Transverse colon (tissue), 4 donors: ENCODE measurements around the gene ATP5PD. TPM values are rescaled to one million over a fixed set of nuclear protein-coding genes. Genes with fewer than 3 reads are reported as not detected.
"Not testable (repeated sequence)": the region's sequence is repeated elsewhere in the genome, so short reads cannot be mapped to it uniquely, and the experiment has no call there.

Experiments
- DNase-seq: peaks from one replicate; pipeline ENCODE4 v3.0.0-alpha.2; 2019
- H3K27ac ChIP-seq, 4 donors: fragments of 200-600 bp; sonication (generic); 2 replicates each; pipeline ENCODE4 v1.5.1; 2016 to 2018; ENCODE audit warnings: inconsistent platforms in 4 of 4
- H3K27me3 ChIP-seq: fragments of 200-600 bp; sonication (generic); 2 replicates; pipeline ENCODE4 v1.5.1; 2017; ENCODE audit warnings: inconsistent platforms
- H3K36me3 ChIP-seq, 4 donors: fragments of 200-600 bp; sonication (generic); 2 replicates each; pipeline ENCODE4 v1.5.1; 2017 to 2019; ENCODE audit warnings: inconsistent platforms in 4 of 4
- H3K4me1 ChIP-seq, 4 donors: fragments of 200-600 bp; sonication (generic); 2 replicates each; pipeline ENCODE4 v1.5.1; 2017 to 2020; ENCODE audit warnings: inconsistent platforms in 4 of 4
- H3K4me3 ChIP-seq, 4 donors: fragments of 200-600 bp; sonication (generic); 1 replicate in 1 of 4; 2 replicates in 3 of 4; pipeline versions ENCODE4 v1.5.1 to v1.6.1; 2017 to 2019; ENCODE audit warnings: inconsistent platforms in 4 of 4
- H3K9me3 ChIP-seq, 2 donors: fragments of 200-600 bp; sonication (generic); 2 replicates each; pipeline ENCODE4 v1.5.1; 2017 to 2019; ENCODE audit warnings: inconsistent platforms in 2 of 2
- EP300 ChIP-seq: sonication (generic); formaldehyde crosslinking; IDR thresholded peaks from one replicate; pipeline ENCODE4 v1.6.1; 2017; ENCODE audit warnings: antibody characterized with exemption, low read depth
- POLR2A ChIP-seq: fragments of 450-650 bp; IDR thresholded peaks from one replicate; pipeline ENCODE4 v1.6.1; 2016; ENCODE audit warnings: antibody characterized with exemption, mild to moderate bottlenecking, moderate library complexity
- POLR2AphosphoS5 ChIP-seq, 3 donors: sonication (generic); formaldehyde crosslinking; IDR thresholded peaks; one replicate each; pipeline ENCODE4 v1.6.1; 2016; ENCODE audit warnings: antibody characterized with exemption in 3 of 3
- WGBS, 2 donors: methylation state at CpG; one replicate each; pipeline ENCODE4 v1.1.5; 2018; ENCODE audit warnings: low coverage in 1 of 2; 5-methylcytosine and 5-hydroxymethylcytosine counted together
- in situ Hi-C, 4 donors: fragments of 200-750 bp; cut with MboI; loops; one replicate each; pipeline versions ENCODE4 v1.15.0 to v1.15.1; 2017; ENCODE audit warnings: low sequenced_read_pairs in 3 of 4, low pct_ligation_motif_present in 1 of 4, low pct_unique_long_range_greater_than_20kb in 1 of 4
- intact Hi-C: fragments of 100-400 bp; cut with DNase I; formaldehyde crosslinking; loops from one replicate; pipeline ENCODE4 v1.15.1; 2023; ENCODE audit warnings: low total_unique reads
- total RNA-seq, 4 donors: library from RNA; depleted of rRNA; stranded (reverse); fragments of >200 nt; gene quantifications; one replicate each; pipeline ENCODE4 v1.1.0, GENCODE V29; 2016
- TF ChIP-seq, protein P1 (sequence below), 5 experiments: fragments of 200-600 bp in 3 of 5; fragments of 450-650 bp in 2 of 5; sonication (generic) in 3 of 5; IDR thresholded peaks; 1 replicate in 2 of 5; 2 replicates in 3 of 5; pipeline ENCODE4 v1.5.1; 2016 to 2017; ENCODE audit warnings: antibody characterized with exemption in 5 of 5, inconsistent platforms in 3 of 5, mild to moderate bottlenecking in 2 of 5, moderate library complexity in 1 of 5

Gene ATP5PD
- total RNA-seq, 4 donors from 2014 or later, result 75.2 to 373 (median 245) TPM

GRCh38 chr17:75010683-75011400 lies 35.9 kb downstream of the ATP5PD start:
- Histone ChIP-seq H3K4me1 (peaks cover 21 to 42% (median 26%) of the 10 kb centered on the region in 4 donors), H3K9me3 (no peaks in the 10 kb centered on the region), H3K36me3 (no peaks in the 10 kb centered on the region), H3K27ac (peak overlapping the region; percentile 88 to 96 (median 94)), H3K4me3 (no peak overlapping the region), H3K27me3 (no peaks in the 10 kb centered on the region)
- in situ Hi-C loops (no loop called here), intact Hi-C loops (loop anchor here (10.0 kb wide), 1 partner anchor 46 kb away; no protein-coding TSS in a partner anchor)
- peak; percentile 56 for DNase-seq
- TF ChIP-seq POLR2AphosphoS5 (IDR thresholded peaks at IDR 0.05), result peak; percentile 55 to 64 (median 57)
- TF ChIP-seq, protein P1, sequence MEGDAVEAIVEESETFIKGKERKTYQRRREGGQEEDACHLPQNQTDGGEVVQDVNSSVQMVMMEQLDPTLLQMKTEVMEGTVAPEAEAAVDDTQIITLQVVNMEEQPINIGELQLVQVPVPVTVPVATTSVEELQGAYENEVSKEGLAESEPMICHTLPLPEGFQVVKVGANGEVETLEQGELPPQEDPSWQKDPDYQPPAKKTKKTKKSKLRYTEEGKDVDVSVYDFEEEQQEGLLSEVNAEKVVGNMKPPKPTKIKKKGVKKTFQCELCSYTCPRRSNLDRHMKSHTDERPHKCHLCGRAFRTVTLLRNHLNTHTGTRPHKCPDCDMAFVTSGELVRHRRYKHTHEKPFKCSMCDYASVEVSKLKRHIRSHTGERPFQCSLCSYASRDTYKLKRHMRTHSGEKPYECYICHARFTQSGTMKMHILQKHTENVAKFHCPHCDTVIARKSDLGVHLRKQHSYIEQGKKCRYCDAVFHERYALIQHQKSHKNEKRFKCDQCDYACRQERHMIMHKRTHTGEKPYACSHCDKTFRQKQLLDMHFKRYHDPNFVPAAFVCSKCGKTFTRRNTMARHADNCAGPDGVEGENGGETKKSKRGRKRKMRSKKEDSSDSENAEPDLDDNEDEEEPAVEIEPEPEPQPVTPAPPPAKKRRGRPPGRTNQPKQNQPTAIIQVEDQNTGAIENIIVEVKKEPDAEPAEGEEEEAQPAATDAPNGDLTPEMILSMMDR (IDR thresholded peaks at IDR 0.05), result no peak
- WGBS, 2 donors, result 39 to 59% methylated on average over 2 to 8 of the region's 8 CpGs

- 17 to 20% methylated on average over 2 of the region's 2 CpGs for WGBS, 2 donors
- H3K36me3 ChIP-seq, result no peaks in the 10 kb centered on the region
- H3K4me3 ChIP-seq, result no peak overlapping the region
- in situ Hi-C loops (no loop called here), intact Hi-C loops (no loop called here)
- no peaks in the 10 kb centered on the region for H3K9me3 ChIP-seq
- H3K27ac ChIP-seq, result peak overlapping the region; percentile 37 to 91 (median 70)
- peaks cover 21 to 42% (median 26%) of the 10 kb centered on the region in 4 donors for H3K4me1 ChIP-seq
- peak; percentile 49 for DNase-seq
- H3K27me3 ChIP-seq, result no peaks in the 10 kb centered on the region
- TF ChIP-seq EP300 (no peak), POLR2A (no peak), POLR2AphosphoS5 (IDR thresholded peaks at IDR 0.05) (no peak)
- TF ChIP-seq, protein P1 (IDR thresholded peaks at IDR 0.05), result no peak
Observed at GRCh38 chr17:75009139-75009724, 37.5 kb downstream of the ATP5PD start.

- 57 to 100% methylated on average over 1 to 6 of the region's 6 CpGs for WGBS, 2 donors
- Histone ChIP-seq H3K9me3 (no peaks in the 10 kb centered on the region), H3K27me3 (no peaks in the 10 kb centered on the region), H3K27ac (no peak overlapping the region), H3K4me3 (no peak overlapping the region), H3K4me1 (peaks cover 16 to 36% (median 21%) of the 10 kb centered on the region in 4 donors), H3K36me3 (no peaks in the 10 kb centered on the region)
- intact Hi-C loops, result no loop called here
- TF ChIP-seq EP300 (no peak), POLR2A (no peak), POLR2AphosphoS5 (IDR thresholded peaks at IDR 0.05) (no peak)
- TF ChIP-seq, protein P1 (IDR thresholded peaks at IDR 0.05), result no peak
- in situ Hi-C loops, result no loop called here
- DNase-seq, result no peak
Observed at GRCh38 chr17:75008373-75008772, 38.4 kb downstream of the ATP5PD start.

- no peaks in the 10 kb centered on the region for H3K9me3 ChIP-seq
- H3K4me1 ChIP-seq, result peaks cover 10 to 26% (median 11%) of the 10 kb centered on the region in 4 donors
- TF ChIP-seq POLR2AphosphoS5 (IDR thresholded peaks at IDR 0.05) (no peak), POLR2A (no peak), EP300 (no peak)
- TF ChIP-seq, protein P1 (IDR thresholded peaks at IDR 0.05), result peak in 1 of 5 experiments; percentile 8
- no peak overlapping the region for H3K27ac ChIP-seq
- H3K4me3 ChIP-seq, result no peak overlapping the region
- no peak for DNase-seq
- H3K36me3 ChIP-seq, result no peaks in the 10 kb centered on the region
- in situ Hi-C loops, result no loop called here
- no peaks in the 10 kb centered on the region for H3K27me3 ChIP-seq
- intact Hi-C loops, result no loop called here
- 92 to 100% methylated on average over 1 to 5 of the region's 5 CpGs for WGBS, 2 donors
Observed at GRCh38 chr17:75006653-75007052, 40.1 kb downstream of the ATP5PD start.

- H3K27me3 ChIP-seq, in situ Hi-C loops, H3K4me3 ChIP-seq, H3K27ac ChIP-seq, DNase-seq, intact Hi-C loops, H3K36me3 ChIP-seq, H3K9me3 ChIP-seq: not testable (repeated sequence)
- peaks cover 5 to 20% (median 6%) of the 10 kb centered on the region in 4 donors for H3K4me1 ChIP-seq
- WGBS, 2 donors, result 91 to 100% methylated on average over 2 to 6 of the region's 6 CpGs
Observed at GRCh38 chr17:75006084-75006483, 40.7 kb downstream of the ATP5PD start.
